Skeletal muscle satellite cell (primary cell): Measurements from ENCODE around the gene NPAS4.

Source experiments
- H3K27me3 ChIP-seq: 2 replicates; pipeline ENCODE4 v1.7.0; 2013; ENCODE audit warnings: low read length; ENCODE audit not compliant: control insufficient read depth, insufficient read depth
- H3K36me3 ChIP-seq: 2 replicates; pipeline ENCODE4 v1.7.0; 2013; ENCODE audit warnings: mild to moderate bottlenecking, control low read depth, low read length; ENCODE audit not compliant: insufficient read depth
- H3K4me1 ChIP-seq: 2 replicates; pipeline ENCODE4 v1.7.0; 2013; ENCODE audit warnings: low read length; ENCODE audit not compliant: control insufficient read depth, insufficient read depth
- H3K4me2 ChIP-seq: 2 replicates; pipeline ENCODE4 v1.7.0; 2013; ENCODE audit warnings: mild to moderate bottlenecking, low read length
- H3K4me3 ChIP-seq: 2 replicates; pipeline ENCODE4 v1.7.0; 2013; ENCODE audit warnings: low read length
- H3K9ac ChIP-seq: 2 replicates; pipeline ENCODE4 v1.7.0; 2013; ENCODE audit warnings: mild to moderate bottlenecking, low read depth, low read length, moderate library complexity
- H3K9me3 ChIP-seq: replicated peaks from 2 replicates; pipeline ENCODE4 v1.7.0; 2013; ENCODE audit warnings: mild to moderate bottlenecking, control low read depth, low read length

NPAS4 gene

DNA sequence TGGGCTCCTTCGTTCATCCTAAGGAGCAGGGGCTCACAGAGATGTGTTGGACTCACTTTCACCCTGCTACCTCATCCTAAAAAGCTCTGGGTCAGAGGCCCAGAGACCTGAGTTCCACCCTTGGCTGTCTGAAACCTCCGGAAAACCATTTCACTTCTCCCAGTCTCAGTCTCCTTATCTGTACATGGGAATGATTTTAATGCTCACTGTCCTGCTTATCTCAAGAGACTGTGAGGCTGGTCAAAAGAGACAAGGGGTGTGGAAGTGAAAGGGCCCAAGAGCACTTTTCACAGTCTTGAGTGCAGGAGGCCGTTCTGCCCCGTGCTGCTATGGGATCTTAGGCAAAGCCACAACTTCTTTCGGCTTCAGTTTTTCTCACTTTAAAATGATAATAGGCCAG lies 13.2 kb upstream of the NPAS4 start:
- no peaks in the 10 kb centered on the region for H3K9me3 ChIP-seq
- H3K36me3 ChIP-seq = no peaks in the 10 kb centered on the region
- H3K4me3 ChIP-seq = no peak overlapping the region
- H3K9ac ChIP-seq = no peak overlapping the region
- H3K4me1 ChIP-seq = peaks cover 3% of the 10 kb centered on the region
- H3K27me3 ChIP-seq = peaks cover 69% of the 10 kb centered on the region
- H3K4me2 ChIP-seq = no peak overlapping the region

DNA sequence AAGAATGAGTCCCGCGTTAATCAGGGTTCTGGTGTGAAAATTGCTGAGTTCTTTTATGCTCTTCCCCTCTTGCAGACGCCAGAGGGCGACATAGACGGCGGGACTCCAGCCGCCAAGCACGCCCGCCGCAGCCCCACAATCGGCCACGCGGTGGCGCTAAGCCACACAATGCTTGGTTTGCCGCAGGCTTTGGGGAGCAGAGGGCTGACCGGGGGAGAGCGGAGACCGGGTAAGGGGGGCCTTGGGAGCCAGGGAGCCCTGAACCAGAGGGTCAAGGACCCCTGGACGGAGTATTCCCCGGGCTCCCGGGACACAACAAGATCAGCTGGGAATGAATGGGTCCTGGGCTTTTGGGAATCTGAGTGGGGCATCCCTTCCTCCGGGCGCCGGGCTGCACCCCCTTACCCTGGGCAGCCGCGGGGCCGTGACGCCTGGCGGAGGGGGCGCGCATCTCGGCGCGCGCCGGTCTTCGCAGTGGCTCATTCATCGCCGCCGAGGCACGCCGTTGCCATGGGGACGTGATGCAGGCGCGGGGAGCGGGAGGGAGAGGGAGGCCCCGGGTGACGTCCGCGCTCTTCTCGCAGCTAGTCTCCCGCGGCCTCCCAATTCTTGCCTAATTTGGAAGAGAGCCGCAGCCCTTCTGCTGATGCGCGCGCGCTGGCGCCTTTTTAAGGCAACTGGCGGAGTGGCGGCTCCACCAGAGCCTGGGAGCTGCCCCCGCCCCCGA lies 12.2 kb upstream of the NPAS4 start:
- Histone ChIP-seq H3K4me1 (peaks cover 3% of the 10 kb centered on the region), H3K4me2 (peak overlapping the region; percentile 99), H3K9me3 (no peaks in the 10 kb centered on the region), H3K27me3 (peaks cover 68% of the 10 kb centered on the region), H3K36me3 (no peaks in the 10 kb centered on the region), H3K4me3 (peak overlapping the region; percentile 75), H3K9ac (peak overlapping the region; percentile 74)

DNA sequence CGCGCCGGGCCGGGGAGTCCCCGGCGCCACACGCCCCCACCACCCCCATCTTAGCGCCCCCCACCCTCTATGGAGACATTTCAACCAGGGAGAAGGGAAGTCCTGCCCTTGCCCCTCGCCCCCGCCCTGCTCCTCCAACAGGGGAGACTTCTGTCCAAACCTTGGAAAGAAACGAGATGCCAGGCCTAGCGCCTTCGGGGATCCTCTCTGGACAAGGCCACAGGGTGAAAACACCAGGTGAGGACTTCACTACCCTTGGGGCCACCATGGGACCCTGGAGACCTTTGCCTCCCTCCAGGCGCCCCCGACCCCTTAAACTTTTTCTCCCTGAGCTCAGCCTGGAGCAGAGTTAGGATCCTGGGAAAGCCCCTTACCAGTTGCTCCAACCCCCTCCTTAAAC lies 11.6 kb upstream of the NPAS4 start:
- no peak overlapping the region for H3K4me3 ChIP-seq
- H3K4me2 ChIP-seq = peak overlapping the region; percentile 99
- peaks cover 3% of the 10 kb centered on the region for H3K4me1 ChIP-seq
- H3K9ac ChIP-seq = no peak overlapping the region
- no peaks in the 10 kb centered on the region for H3K36me3 ChIP-seq
- no peaks in the 10 kb centered on the region for H3K9me3 ChIP-seq
- peaks cover 68% of the 10 kb centered on the region for H3K27me3 ChIP-seq

DNA sequence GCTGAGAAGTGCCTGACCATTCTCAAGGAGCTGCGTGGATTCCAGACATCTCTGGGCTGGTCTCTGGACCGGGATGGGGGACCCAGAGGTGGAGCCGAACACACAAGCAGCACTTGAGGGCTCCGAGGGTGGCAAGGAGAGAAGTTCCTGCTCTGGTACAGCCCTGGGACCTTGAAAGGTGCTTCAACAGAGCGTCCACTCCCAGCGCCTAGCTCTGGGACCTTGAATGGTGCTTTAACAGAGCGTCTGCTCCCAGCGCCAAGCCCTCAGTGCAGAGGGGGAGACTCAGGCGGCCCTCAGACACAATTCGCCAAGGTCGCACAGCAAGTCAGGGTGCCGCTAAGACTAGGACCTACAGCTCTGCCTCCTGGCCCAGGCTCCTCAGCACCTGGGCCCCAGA lies 10.6 kb upstream of the NPAS4 start:
- H3K4me3 ChIP-seq = no peak overlapping the region
- peaks cover 69% of the 10 kb centered on the region for H3K27me3 ChIP-seq

DNA sequence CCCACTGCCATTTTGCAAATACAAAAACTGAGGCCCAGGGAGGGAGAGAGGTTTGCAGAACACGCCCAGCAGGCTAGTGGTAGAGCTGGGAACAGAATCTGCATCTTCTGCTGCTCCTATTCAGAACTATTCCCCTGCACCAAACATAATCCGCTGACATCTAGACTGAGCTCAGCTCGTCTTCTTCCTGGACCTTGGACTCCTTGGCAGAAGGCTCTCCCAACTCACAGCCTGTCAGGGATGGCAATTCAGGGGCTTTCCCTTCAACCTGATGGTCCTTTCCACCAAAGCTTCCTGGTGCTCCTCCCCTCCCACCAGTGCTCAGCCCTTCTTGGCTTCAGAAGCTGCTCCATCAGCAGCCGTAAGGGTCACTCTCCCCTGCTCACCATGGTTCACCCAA lies 9.5 kb upstream of the NPAS4 start:
- no peak overlapping the region for H3K9ac ChIP-seq
- peaks cover 68% of the 10 kb centered on the region for H3K27me3 ChIP-seq
- no peaks in the 10 kb centered on the region for H3K9me3 ChIP-seq
- H3K4me2 ChIP-seq = no peak overlapping the region
- H3K4me1 ChIP-seq = peaks cover 3% of the 10 kb centered on the region
- H3K4me3 ChIP-seq = no peak overlapping the region
- no peaks in the 10 kb centered on the region for H3K36me3 ChIP-seq

More for the DNA sequence above, 10.6 kb upstream of the NPAS4 start:
- no peak overlapping the region for H3K9ac ChIP-seq
- H3K9me3 ChIP-seq = no peaks in the 10 kb centered on the region
- H3K4me1 ChIP-seq = peaks cover 3% of the 10 kb centered on the region
- no peaks in the 10 kb centered on the region for H3K36me3 ChIP-seq
- H3K4me2 ChIP-seq = no peak overlapping the region

DNA sequence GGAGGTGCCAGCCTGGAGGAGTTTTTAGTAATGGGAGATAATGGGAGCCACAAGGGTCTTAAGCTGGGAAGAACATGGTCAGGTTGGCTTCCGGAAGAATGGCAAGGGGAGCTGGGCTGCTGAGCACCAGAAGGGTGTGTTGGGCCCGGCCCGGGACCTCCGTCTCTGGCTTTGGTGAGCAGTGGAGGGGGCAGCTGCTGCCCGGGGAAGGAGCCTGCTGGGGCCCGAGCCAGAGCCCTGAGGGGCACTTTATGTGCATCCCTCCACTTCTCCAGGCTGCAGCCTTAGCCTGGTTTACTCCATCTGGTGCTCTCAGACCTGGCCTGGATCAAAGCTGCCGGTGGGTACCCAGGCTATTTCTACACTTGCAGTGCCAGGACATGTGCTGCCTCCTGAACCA lies 8.7 kb upstream of the NPAS4 start:
- peaks cover 66% of the 10 kb centered on the region for H3K27me3 ChIP-seq
- no peaks in the 10 kb centered on the region for H3K9me3 ChIP-seq
- peaks cover 3% of the 10 kb centered on the region for H3K4me1 ChIP-seq
- no peaks in the 10 kb centered on the region for H3K36me3 ChIP-seq
- no peak overlapping the region for H3K4me2 ChIP-seq
- no peak overlapping the region for H3K4me3 ChIP-seq
- no peak overlapping the region for H3K9ac ChIP-seq

DNA sequence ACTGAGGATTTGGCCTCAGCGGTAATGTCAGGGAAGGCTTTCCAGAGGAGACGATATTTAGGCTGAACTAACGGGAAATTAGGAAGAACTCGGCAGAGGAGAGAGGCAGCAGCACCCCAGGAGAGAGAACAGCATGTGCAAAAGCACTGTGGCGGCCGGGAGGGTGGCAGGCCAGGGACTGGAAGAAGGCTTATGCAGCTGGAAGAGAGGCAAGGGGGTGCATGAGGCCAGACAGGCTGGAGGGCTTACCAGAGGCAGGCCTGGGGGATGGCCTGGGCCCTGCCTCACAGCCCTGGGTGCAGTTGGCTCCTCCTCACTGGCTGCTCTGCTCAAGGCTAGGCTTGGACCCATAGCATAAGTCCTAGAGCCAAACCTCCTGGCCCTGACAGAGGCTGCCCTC lies 7.7 kb upstream of the NPAS4 start:
- Histone ChIP-seq H3K4me2 (no peak overlapping the region), H3K27me3 (peaks cover 66% of the 10 kb centered on the region), H3K4me3 (no peak overlapping the region), H3K4me1 (peaks cover 7% of the 10 kb centered on the region), H3K9me3 (no peaks in the 10 kb centered on the region), H3K9ac (no peak overlapping the region), H3K36me3 (no peaks in the 10 kb centered on the region)

DNA sequence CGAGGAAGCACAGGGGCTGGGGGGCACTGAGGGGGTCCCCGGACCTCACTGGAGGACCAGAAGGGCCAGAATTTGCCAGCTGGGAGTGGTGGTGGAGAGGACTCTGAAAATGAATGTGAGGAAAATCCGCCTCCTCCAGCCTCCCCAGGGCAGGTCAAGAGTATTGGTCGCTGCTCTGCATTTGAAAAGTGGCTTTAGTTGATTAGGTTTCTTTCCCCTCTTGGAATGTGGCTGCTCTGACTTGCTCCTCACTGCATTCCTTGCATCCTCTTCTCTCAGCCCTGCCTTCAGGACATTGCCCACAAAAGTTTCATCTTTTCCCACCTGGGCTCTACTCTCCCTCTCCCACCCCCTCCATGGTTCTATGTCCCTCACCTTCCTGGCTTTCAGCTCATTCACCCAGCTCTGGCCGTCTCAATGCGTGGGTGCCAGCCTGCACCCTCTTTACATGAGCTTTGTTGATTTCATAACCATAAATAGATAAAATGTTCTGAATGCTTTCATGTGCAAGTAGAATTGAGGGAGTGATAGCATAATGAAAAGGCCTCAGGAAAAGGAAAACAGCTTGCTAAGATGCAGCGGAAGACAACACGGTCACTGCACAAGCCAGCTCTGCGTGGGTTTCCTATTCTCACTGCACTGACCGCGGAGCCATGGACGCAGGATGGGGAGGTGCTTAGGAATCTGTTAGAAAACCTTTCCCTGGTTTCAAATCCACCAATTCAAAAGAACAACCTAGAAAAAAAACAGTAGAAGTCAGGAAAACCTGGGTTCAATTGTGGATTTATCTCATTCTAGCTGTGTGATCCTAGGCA lies 6.5 kb upstream of the NPAS4 start:
- Histone ChIP-seq H3K9me3 (no peaks in the 10 kb centered on the region), H3K4me1 (peaks cover 11% of the 10 kb centered on the region), H3K27me3 (peaks cover 70% of the 10 kb centered on the region), H3K4me2 (no peak overlapping the region), H3K4me3 (no peak overlapping the region), H3K36me3 (no peaks in the 10 kb centered on the region), H3K9ac (no peak overlapping the region)

DNA sequence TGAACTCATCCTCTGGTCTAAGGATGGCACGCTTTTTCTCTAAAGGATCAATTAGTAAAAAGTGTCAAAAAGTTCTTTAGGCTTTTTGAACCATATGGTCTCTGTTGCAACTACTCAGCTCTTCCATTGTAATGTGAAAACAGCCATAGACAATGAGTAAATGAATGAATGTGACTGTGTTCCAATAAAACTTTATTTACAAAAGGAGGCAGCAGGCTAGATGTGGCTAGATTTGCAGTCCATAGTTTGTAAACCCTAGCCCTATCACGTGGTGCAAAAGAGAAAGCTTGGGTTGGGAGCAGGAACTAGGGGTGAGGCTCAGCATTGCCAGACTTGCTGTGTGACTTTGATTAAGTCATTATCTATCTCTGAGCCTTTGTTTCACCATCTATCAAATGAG lies 5.4 kb upstream of the NPAS4 start:
- Histone ChIP-seq H3K4me3 (no peak overlapping the region), H3K27me3 (peaks cover 67% of the 10 kb centered on the region), H3K36me3 (no peaks in the 10 kb centered on the region), H3K9me3 (no peaks in the 10 kb centered on the region), H3K4me1 (peaks cover 11% of the 10 kb centered on the region), H3K9ac (no peak overlapping the region), H3K4me2 (no peak overlapping the region)

DNA sequence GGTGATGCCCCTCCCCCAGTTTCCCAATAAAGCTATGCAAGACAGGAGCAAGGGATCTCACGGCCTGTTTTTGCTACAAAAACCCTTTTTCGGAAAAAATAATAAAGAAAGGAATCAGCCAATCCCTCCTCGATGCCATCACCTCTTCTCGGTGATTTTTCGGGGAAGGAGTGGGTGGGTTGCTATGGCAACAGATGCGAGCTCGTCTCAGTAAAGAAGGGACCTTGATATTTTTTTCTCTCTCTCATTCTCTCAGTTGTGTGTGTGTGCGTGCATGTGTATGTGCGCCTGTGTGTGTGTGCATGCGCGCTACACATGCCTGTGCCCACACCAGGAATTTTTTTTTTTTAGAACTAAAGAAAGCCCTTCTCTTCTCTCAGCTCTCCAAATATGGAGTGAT lies 3.8 kb upstream of the NPAS4 start:
- H3K36me3 ChIP-seq = no peaks in the 10 kb centered on the region
- H3K4me1 ChIP-seq = peaks cover 11% of the 10 kb centered on the region
- H3K9me3 ChIP-seq = no peaks in the 10 kb centered on the region
- peaks cover 56% of the 10 kb centered on the region for H3K27me3 ChIP-seq
- no peak overlapping the region for H3K4me2 ChIP-seq
- no peak overlapping the region for H3K4me3 ChIP-seq
- H3K9ac ChIP-seq = no peak overlapping the region

DNA sequence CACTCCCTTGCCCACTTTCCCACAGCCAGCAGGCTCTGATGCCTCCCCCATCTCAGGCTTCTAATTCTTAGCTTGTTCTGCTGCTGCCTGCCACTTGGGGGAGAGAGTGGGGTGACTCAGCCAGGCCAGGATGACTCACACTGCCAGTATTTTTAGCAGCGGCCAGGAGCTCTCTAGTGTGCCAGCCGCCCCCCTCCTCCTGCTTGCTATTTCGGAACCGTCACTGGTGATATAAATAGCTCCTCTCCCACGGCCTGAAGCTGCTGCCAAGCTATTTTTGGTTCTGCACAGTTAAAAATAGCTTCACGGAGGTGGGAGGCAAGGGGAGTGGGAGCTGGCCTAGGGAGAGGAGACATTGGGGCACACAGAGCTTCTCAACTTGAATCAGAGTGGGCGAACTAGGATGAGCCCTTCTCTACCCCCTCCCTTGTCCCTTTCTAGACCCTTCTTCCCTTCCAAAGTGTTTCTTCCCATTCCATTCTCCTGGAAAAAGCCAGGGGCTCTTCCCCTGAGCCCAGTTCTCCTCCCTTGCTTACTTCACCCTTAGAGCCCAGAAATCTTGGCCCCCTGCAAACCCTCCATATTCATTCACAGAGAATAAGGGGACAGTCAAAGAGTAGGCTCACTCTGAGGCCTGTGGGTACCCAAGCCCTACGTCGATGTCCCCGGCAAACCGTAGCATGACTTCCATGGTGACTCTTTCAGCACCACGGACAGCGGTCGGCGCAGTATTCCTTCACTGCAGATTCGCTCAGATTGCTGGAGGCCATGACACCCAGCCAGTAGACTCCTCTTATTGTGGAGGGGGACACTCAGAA lies 2.5 kb upstream of the NPAS4 start:
- H3K27me3 ChIP-seq = peaks cover 47% of the 10 kb centered on the region

More for the DNA sequence above, 2.5 kb upstream of the NPAS4 start:
- Histone ChIP-seq H3K4me3 (no peak overlapping the region), H3K4me2 (peak overlapping the region; percentile 49), H3K9ac (no peak overlapping the region), H3K4me1 (peaks cover 11% of the 10 kb centered on the region), H3K9me3 (no peaks in the 10 kb centered on the region), H3K36me3 (no peaks in the 10 kb centered on the region)
